Activated gamma-delta T cell treated with Interleukin-2 at 50 U/mL for 16 hours (primary cell): ENCODE data around the gene ANKRD29.
A peak's percentile ranks its signal among the peaks of the same experiment; 100 is the strongest.
"Not testable (repeated sequence)": the region's sequence is repeated elsewhere in the genome, so short reads cannot be mapped to it uniquely, and the experiment has no call there.

ENCODE experiments used
- DNase-seq: peaks from one replicate; pipeline ENCODE4 v3.0.0-alpha.2; 2020

Gene ANKRD29

DNA sequence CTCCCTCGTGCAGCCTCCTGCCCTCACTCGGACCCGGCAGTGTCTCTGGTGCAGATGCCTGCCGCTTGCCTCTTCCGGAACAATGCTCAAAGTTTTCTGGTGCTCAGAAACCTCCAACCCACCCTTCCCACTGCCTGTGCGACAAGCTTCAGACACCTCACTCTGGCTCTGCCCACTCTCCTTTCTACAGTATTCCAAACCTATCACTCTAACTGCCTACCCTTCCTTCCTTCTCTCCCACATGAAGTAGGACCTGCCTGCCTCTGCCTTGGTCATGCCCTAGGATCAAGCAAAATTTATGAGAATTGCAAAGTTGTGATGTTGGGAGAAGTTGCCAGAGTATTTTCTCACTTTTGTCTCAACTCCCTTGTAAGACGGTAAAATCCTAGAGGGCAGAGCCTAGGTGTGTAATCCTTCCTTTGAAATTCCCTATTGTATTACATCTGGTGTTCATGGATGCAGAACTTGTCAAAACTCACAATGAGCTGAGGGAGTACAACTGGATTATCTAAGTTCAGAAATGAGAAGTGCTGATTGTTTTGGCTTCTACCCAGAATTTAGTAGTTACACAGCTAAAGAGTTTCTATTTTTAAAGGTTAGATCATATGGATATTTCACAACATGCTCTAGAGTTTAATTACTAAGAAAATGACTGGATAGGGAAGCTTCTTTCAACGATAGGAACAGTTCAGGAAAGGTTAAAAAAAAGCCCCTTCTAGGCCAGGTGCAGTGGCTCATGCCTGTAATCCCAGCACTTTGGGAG lies 83.6 kb downstream of the ANKRD29 start:
- no peak for DNase-seq

DNA sequence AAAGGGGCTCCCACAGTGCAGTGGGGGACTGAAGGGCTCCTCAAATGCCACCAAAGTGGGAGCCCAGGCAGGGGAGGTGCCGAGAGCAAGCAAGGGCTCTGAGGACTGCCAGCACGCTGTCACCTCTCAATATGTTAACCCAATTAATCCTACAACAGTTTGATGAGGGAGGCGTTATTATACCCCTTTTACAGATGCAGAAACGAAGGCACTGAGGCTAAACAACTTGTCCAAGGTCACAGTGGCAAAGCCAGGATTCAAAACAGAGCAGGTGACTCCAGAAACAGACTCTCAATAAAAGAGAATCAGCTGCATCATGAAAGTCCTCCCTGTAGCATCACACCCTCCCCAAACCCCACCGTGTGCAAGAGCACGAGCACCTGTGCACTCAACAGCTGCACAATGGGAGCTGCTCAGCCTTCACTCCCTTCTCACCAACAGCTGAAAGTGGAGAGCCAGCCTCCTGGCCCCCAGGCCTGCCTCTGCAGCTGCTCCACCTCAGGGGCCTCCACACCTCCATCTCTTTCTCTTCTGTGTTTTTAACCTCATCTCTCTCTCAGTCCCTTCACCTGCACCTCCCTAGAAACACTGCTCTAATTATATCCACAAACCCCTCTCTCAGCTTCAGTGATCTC lies 84.5 kb downstream of the ANKRD29 start:
- no peak for DNase-seq

DNA sequence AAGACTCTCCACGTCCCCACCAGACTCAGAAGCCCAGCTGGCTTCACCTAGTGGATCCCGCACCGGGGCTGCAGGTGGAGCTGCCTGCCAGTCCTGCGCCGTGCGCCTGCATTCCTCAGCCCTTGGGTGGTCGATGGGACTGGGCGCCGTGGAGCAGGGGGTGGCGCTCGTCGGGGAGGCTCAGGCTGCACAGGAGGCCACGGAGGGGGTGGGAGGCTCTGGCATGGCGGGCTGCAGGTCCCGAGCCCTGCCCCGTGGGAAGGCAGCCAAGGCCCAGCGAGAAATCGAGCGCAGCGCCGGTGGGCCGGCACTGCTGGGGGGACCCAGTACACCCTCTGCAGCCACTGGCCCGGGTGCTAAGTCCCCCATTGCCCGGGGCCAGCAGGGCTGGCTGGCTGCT lies 85.2 kb downstream of the ANKRD29 start:
- not testable (repeated sequence) for DNase-seq

DNA sequence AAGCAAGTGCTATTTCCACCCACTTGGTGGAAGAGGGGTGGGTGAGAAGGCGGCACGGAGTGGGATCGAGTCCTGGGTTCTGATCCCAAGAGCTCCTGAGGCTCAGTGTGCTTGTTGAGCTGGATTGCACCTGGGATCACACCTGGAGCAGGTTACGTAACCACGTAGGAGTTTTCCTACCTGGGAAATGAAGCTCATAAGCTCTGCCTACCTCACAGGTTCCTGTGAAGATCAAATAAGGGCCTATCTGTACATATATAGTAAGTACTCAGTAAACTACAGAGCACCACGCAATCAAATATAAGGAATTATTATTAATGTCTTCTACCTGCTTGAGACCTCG lies 87.4 kb downstream of the ANKRD29 start:
- DNase-seq = no peak

DNA sequence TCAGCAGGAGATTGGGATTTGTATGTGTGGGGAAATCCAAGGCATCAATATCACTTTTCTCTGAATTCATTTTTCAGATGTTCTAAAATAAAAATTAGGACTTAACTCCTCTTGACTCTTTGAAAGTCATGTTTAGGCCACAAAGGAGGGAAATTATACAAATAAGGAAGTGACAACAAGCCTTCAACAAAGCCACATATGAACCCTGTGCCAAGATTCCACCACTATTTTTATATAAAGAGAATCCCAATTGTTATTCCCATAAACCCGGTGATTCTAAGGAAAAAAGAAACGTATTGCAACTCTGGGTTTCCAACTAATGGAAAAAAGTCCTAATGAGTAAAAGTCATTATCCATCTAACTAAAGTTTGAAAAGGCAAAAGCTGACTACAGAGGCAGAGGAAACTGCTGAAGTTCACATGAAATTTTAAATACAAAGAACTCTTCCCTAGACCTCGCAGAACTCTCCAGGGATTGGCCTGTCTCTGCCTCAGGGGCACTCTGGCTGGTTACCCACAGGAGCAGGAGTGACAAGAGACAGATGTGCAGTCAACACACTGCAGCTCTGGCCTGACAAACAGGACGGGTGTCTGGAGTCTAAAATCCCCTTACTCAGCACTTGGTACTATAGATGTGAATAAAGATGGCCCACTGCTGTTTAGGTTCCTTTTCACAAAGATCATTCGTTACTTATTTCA lies 88.0 kb downstream of the ANKRD29 start:
- no peak for DNase-seq

DNA sequence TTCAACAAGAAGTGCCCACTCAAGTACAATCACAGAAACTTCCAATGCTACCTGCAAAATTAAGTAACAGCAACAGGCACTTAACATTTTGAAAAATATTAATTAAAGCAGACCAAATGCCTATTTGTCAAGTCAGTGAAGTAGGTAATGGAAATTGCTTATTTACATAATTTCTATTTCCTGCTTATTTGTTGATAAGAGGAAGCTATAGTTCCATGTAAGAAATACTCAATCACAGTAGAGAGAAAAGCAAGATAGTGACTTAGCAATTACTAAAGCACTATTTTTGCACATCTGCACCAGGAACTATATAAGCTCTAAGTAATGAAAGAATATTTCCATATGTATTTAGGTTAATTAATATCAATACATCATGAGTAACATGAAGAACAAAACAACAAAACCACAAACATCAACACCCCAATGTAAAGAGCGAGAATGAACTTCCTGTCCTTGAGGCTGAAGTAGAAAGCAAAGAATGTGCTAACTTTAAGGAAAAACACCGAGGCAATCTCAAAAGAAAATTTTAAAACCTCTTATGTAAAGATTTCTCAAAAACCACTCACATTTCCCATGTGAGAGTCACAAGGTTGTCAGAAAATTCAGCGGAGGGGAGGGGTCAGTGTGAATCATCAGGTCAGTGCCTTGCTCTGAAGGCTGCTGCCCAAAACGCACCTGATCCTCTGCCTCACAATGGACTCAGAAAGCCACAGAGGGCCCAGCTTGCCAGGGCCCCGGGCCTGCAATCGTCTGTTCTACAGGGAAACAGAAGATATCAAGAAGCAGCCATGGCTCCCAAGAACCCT lies 88.9 kb downstream of the ANKRD29 start:
- DNase-seq = peak; percentile 38

DNA sequence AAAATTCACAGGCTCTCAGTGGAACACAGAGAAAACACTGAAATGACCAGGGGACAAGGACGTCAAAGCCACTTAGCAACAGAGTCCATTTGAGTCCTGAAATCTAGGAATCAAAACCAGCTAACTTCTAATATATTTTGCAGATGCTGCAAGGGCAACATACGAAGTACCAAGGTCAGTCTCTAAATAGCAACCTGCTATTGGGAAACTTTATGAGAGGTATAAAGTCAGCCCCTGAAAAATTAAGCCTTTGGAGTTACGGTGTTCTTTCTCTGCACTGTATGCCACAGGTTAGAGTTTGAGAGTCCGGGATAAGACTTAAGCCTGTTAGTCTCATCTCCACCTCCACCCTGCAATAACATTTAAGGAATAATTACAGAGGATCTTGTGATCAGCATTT lies 89.7 kb downstream of the ANKRD29 start:
- DNase-seq = no peak

DNA sequence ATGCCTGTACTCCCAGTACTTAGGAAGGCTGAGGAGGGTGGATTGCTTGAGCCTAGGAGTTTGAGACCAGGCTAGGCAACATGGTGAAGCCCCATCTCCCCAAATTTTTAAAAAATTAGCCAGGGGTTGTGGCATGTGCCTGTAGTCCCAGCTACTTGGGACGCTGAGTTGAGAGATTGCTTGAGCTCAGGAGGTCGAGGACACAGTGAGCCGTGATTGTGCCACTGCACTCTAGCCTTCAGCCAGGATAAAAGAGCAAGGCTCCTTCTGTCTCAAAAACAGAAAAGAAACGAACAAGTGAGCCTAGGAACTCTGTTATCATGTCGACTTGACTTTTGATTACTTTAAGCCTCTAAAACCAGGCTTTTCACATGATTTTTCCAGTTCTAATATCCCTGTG lies 90.1 kb downstream of the ANKRD29 start:
- DNase-seq = no peak

DNA sequence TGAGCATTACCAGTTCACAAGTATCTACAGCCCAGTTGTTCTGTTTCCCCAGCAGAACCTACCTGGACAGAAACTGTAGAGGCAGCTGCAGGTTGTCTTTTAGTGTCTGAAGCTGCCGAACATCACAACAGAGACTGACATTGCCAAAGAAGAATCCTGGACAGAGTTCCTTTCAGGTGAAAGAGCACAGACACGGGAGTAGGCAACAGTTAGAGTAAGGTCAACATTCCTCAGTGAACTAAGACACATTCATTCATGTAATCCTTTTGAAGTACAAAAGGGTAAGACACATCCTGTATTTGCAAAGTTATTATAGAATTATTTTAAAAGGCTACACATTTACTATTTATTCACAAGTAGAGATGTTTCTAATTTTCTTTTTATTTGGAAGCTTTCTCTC lies 90.7 kb downstream of the ANKRD29 start:
- no peak for DNase-seq

DNA sequence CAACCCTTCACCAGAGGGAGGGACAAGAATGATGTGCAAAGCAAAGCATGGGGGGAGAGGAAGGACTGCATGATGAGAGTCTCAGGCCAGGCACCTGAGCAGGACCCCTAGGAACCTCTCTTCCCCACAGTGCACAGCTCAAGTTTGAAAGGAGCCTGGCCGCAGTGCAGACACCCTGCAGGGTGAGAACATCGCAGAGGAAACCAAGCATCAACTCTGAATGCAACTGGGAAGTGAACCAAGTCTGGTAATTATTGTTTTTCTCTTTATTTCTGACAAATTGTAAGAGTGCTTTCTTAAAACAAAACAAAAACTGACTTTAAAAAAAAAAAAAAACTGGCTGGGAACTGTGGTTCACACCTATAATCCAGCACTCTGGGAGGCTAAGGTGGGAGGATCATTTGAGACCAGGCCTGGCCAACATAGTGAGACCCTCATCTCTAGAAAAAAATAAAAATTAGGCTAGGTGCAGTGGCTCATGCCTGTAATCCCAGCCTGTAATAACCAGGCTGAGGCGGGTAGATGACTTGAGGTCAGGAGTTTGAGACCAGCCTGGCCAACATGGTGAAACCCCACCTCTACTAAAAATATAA lies 91.7 kb downstream of the ANKRD29 start:
- peak; percentile 22 for DNase-seq

DNA sequence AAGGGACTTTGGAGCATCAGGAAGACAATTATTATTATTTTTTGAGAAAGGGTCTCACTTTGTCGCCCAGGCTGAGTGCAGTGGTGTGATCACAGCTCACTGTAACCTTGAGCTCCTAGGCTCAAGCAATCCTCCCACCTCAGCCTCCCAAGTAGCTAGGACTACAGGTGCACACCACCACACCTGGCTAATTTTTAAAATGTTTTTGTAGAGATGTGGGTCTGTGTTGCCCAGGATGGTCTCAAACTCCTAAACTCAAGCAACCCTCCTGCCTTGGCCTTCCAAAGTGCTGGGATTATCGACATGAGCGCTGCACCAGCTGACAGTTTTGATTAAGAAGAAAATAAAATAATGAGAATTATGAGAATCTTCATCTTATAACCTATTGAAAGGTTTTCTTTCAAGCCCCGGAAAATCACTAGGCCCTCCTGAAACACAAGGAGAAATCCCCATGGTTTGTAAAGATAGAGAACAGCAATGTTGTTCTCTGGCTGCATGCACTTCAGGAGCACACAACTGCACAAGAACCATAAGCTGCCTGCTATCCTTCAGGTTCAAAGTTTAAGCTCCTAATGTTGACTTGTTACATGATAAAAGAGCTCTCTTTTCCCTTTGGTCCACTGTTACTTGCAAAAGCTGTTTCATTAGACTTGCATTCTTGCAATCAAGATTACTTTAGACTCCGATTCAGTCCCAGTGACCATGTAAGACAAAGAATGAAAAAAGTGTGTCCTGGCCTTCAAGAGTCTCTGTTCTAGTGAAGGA lies 93.2 kb downstream of the ANKRD29 start:
- no peak for DNase-seq

DNA sequence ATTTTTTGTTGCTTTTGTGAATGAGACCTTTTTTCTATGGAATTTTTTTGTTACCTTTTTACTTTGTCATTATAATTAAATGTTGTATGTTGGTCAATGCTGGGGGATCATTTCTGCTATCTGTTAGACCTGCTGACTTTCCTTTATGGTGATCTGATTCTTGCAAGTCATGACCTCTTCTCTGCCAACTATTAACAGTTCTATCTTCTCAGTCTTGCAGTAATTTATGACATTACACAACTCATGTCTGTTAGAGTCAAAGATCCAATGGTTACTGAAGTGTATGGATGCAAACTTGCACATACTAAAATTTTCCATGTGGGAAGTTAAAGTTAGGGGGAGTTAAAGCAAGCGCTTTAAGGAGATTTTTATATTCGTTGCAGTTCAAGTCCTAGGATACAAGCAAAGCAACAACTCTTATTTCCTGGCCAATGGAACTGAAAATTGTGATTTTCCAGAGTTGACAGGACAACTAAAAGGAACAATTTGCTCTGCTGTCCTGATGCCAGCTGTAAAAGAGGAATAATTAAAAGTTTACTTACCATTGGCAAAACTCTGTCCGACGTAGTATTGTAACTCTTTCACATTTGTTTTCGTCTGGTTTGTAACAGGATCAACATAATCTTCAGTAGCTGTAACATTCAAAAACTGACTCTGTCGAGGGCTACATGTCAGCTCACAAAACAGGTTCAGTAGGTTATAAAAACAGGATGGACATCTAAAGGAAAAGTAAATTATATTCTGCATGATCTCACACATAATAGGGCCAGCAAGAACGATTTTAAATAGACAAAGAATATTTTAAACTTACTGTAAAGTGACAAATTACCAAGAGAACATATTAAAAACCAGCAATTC lies 94.2 kb downstream of the ANKRD29 start:
- no peak for DNase-seq

DNA sequence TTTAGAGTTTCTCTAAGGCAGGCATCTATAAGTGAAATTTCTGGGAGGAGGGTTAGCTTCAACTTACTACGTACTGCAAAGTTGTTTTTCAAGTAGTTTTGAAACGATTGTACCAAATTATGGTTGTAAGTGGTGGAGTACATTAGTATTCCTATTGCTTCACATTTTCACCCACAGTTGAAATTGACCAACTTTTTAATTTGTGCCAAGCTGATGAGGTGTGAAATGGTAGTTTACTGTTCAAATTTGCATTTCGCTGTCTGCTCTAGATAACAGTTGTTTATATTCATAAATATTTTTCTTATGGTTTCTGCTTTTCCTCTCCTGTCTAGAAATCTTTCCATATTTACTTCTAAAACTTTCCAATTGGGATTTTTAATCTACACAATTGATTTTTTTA lies 95.0 kb downstream of the ANKRD29 start:
- DNase-seq = no peak

DNA sequence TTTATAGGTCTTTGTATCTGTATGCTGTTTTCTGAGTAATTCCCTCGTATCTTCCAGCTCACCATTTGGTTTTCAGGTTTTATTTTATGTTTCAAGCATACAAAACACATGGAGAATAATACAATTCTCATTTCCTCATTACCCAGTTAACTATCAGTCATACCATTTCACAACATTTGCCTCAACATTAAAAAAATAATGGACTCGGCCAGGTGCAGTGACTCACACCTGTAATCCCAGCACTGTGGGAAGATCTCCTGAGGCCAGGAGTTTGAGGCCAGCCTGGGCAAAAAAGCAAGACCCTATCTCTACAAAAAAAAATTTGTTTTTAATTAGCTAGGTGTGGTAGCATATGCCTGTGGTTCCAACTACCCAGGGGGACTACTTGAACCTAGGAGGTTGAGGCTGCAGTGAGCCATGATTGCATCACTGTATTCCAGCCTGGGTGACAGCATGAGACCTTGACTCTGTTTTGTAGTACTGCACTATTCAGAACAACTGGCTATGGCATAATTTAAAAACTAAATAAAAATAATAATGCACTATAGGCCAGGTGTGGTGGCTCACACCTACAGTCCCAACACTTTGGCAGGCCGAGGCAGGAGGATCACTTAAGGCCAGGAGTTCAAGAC lies 96.7 kb downstream of the ANKRD29 start:
- DNase-seq = no peak

DNA sequence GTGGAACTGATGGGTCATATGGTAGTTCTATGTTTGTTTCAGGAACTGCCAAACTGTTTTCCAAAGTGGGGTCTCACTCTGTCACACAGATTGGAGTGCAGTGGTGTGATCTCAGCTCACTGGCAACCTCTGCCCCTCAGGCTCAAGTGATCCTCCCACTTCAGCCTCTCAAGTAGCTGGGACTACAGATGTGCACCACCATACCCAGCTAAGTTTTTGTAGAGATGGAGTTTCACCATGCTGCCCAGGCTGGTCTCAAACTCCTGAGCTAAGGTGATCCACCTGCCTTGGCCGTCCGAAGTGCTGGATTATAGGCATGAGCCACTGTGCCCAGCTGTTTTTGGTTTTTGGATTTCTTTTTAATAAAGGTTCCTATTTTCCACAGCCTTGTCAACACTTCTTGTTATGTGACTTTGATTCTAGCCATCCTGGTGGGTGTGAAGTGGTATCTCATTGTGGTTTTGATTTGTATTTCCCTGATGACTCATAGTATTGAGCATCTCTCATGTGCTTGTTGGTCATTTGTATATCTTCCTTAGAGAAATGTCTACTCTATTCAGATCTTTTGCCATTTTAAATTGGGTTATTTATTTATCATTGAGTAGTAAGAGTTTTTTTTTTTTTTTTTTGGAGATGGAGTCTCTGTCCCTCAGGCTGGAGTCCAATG lies 99.2 kb downstream of the ANKRD29 start:
- peak; percentile 31 for DNase-seq

DNA sequence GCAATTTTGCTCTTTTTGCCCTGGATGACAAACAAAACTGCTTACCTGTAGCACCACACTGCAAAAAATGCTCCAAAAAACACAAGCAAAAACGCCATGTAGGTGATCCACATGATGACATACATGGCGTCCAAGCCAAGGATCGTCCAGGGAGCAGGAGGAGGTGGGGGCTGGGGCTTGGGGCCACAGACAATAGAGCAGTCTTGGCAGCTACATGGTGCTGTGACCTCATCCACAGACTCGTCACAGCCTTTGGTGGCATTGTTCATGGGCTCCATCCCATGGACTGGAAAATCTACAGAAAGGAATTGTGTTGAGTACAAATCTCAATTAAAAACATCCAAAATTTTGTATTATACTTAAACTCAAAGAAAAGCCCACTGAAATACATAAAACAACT lies 102.5 kb downstream of the ANKRD29 start:
- no peak for DNase-seq

DNA sequence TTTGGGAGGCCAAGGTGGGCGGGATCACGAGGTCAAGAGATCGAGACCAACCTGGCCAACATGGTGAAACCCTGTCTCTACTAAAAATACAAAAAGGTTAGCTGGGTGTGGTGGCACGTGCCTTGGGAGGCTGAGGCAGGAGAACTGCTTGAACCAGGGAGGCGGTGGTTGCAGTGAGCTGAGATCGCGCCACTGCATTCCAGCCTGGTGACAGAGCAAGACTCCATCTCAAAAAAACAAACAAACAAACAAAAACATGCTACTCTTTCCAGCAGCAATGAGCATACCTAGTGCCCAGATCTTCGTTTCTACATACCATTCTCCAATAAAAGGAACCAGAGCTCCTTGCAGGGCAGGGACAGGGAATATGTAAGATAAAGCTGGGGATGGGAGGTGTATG lies 105.2 kb downstream of the ANKRD29 start:
- not testable (repeated sequence) for DNase-seq

DNA sequence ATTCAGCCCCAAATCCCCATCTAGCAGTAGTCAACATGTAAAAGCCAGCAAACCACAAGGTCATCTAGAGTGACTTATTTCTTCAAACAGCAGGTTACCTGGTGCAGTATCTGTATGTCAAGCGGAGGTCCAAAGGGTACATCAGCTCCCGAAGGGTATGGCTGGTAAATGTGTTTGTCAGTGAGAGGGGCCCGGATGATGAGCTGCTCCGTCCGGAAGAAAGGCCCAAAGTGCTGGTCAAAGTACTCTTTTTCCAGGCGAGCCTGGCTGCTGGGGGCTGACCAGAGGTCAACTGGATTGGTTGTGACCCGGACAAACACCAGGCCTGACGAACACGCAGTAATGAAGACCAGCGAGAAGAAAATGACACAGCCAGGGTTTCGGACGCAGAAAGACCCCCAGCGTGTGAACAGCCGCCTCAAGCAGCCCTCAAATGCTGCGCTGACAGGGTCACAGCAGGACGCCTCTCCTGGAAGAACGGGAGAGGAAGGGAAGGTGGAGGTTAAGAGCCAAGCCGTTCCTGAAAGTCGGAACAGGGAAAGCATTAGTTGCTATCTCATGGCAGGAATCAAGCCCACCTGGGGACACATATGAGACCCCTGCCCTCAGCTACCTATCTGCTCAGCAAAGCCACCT lies 106.4 kb downstream of the ANKRD29 start:
- no peak for DNase-seq

DNA sequence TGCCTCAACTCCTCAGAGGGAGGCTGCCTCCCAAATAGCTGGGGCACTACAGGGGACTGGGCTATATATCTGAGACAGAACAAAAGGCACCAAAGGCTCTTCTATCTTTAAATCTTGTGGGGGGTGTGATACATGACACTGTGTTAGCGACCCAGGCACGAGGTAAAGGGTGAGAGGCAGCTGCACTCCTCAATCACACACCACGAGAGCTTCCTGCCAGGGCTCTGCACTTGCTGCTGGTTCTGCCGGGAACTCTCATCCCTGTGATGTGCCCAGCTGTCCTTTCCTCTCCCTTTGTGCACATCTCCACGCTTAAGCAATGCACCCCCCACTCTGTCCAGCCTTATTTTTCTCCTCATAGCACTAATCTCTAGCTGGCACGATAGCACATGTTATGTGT lies 108.8 kb downstream of the ANKRD29 start:
- DNase-seq = no peak

DNA sequence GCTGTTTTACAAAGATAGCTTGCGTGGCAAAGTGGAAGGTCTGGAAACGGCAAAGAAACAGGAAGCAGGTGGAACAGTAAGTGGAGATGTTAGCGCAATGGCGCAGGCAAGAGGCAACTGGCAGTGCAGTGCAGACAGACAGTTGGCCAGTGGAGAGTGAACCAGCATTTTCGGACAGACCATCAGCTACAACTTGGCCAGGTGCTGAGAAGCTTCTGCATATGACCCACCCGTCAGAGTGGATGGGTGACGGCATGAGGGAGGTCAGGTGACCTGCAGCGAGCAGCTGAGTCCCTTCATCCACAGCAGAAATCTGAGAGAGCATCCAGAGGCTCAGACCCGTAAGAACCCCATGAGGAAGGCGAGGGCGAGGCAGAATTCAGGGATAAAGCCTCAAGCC lies 110.2 kb downstream of the ANKRD29 start:
- DNase-seq = no peak
